Glutamatergic neuron (in vitro differentiated cells): Measurements from ENCODE around the gene ZAR1L. TPM values are rescaled to one million over a fixed set of nuclear protein-coding genes. Genes with fewer than 3 reads are reported as not detected.

ENCODE experiments used
- DNase-seq: peaks from one replicate; pipeline ENCODE4 v3.0.0; 2022
- H3K27ac Mint-ChIP-seq: one replicate; pipeline ENCODE4 v1.8.0; 2020; ENCODE audit warnings: mild to moderate bottlenecking, mixed read lengths, inconsistent platforms; ENCODE audit not compliant: unreplicated experiment
- H3K27me3 Mint-ChIP-seq: one replicate; pipeline ENCODE4 v1.8.0; 2020; ENCODE audit warnings: mild to moderate bottlenecking, moderate library complexity, mixed read lengths, inconsistent platforms; ENCODE audit not compliant: unreplicated experiment
- H3K36me3 Mint-ChIP-seq: one replicate; pipeline ENCODE4 v1.8.0; 2020; ENCODE audit warnings: mild to moderate bottlenecking, mixed read lengths, inconsistent platforms; ENCODE audit not compliant: unreplicated experiment
- H3K4me1 Mint-ChIP-seq: one replicate; pipeline ENCODE4 v1.8.0; 2020; ENCODE audit warnings: mild to moderate bottlenecking, low read depth, mixed read lengths, inconsistent platforms; ENCODE audit not compliant: unreplicated experiment
- H3K4me3 Mint-ChIP-seq: one replicate; pipeline ENCODE4 v1.8.0; 2020; ENCODE audit warnings: mild to moderate bottlenecking, mixed read lengths, inconsistent platforms; ENCODE audit not compliant: unreplicated experiment
- H3K9me3 Mint-ChIP-seq: one replicate; pipeline ENCODE4 v1.8.0; 2020; ENCODE audit warnings: mild to moderate bottlenecking, moderate library complexity, mixed read lengths, inconsistent platforms; ENCODE audit not compliant: unreplicated experiment
- total RNA-seq: library from RNA; stranded (reverse); fragmentation: NEBNext Ultra II Directional; extraction: Animal tissue kit (Norgen Biotek cat#: 25700); gene quantifications from one replicate; pipeline ENCODE4 v1.2.1, GENCODE V29; 2021; ENCODE audit not compliant: unreplicated experiment
- TF ChIP-seq, protein P1 (sequence below): fragments of 200-600 bp; sonication (generic); IDR thresholded peaks from one replicate; pipeline ENCODE4 v1.5.0; 2021; ENCODE audit not compliant: partially characterized antibody, unreplicated experiment

The ZAR1L gene
- total RNA-seq, 1 donor from 2014 or later: not detected

DNA sequence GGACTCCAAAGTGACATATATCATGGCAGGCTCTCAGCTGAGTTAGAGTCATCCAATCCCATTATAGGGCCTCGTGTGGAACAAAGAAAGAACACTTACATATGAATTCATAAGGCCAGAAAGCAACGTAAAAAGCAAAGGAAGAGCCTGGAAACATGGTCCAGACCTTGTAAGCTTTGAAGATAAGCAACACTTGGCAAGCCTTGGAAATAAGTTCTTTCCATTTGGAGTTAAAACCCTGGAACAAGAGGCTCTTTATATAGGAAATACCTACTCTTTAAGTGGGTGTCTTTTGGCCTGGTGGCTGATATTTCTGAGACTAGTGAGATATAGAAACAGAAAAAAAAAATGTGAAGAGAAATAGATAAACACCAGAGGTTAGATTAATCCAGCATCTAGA, 49.4 kb downstream of the ZAR1L start:
- DNase-seq: no peak
- Mint-ChIP-seq H3K36me3 (peaks cover 8% of the 10 kb centered on the region), H3K4me1 (no peaks in the 10 kb centered on the region), H3K9me3 (no peaks in the 10 kb centered on the region), H3K27ac (no peak overlapping the region), H3K27me3 (no peaks in the 10 kb centered on the region), H3K4me3 (no peak overlapping the region)
- TF ChIP-seq, protein P1, sequence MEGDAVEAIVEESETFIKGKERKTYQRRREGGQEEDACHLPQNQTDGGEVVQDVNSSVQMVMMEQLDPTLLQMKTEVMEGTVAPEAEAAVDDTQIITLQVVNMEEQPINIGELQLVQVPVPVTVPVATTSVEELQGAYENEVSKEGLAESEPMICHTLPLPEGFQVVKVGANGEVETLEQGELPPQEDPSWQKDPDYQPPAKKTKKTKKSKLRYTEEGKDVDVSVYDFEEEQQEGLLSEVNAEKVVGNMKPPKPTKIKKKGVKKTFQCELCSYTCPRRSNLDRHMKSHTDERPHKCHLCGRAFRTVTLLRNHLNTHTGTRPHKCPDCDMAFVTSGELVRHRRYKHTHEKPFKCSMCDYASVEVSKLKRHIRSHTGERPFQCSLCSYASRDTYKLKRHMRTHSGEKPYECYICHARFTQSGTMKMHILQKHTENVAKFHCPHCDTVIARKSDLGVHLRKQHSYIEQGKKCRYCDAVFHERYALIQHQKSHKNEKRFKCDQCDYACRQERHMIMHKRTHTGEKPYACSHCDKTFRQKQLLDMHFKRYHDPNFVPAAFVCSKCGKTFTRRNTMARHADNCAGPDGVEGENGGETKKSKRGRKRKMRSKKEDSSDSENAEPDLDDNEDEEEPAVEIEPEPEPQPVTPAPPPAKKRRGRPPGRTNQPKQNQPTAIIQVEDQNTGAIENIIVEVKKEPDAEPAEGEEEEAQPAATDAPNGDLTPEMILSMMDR: no peak

DNA sequence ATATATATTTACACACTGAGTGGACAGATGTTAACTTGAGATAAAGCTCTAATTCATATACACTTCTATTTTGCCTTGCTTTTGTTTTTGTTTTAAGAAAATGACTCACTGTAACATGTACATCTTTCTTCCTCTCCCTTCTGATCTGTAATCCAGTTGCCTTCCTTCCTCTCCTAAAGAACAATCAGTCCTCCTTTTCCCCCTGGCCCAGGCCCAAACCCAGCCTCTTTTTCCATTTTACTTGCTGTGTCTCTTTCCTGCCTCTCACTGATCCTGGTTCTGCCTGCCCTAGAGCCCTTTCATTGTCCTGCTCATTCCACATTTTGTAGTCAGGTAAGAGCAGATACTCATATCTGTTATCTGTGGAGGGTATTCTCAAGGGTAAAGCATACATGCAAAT, 50.8 kb downstream of the ZAR1L start:
- H3K27ac Mint-ChIP-seq: no peak overlapping the region
- no peaks in the 10 kb centered on the region for H3K9me3 Mint-ChIP-seq
- no peak for DNase-seq
- H3K4me3 Mint-ChIP-seq: no peak overlapping the region
- peaks cover 8% of the 10 kb centered on the region for H3K36me3 Mint-ChIP-seq
- no peaks in the 10 kb centered on the region for H3K27me3 Mint-ChIP-seq
- TF ChIP-seq, protein P1: no peak
- no peaks in the 10 kb centered on the region for H3K4me1 Mint-ChIP-seq

DNA sequence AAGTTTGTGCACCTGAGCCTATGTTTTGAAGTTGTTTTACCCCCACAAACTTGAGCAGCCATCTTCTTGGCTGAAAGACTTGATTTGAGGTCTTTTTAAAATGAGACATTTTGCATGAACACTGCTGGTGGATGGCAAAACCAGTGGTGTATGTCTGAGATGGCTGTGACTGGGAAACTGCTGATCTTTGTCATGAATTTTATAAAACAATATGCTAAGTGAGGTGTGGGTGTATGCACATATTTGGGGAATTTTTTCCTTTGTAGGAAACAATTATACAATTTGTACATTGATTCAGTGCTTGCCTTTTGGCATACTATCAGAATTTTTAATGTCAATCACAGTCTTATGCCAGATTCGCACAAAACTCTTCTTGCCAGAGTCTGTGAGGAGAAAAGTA, 52.5 kb downstream of the ZAR1L start:
- Mint-ChIP-seq H3K36me3 (peaks cover 4% of the 10 kb centered on the region), H3K27me3 (no peaks in the 10 kb centered on the region), H3K27ac (no peak overlapping the region), H3K4me3 (no peak overlapping the region), H3K9me3 (no peaks in the 10 kb centered on the region), H3K4me1 (no peaks in the 10 kb centered on the region)
- no peak for DNase-seq
- TF ChIP-seq, protein P1: no peak

DNA sequence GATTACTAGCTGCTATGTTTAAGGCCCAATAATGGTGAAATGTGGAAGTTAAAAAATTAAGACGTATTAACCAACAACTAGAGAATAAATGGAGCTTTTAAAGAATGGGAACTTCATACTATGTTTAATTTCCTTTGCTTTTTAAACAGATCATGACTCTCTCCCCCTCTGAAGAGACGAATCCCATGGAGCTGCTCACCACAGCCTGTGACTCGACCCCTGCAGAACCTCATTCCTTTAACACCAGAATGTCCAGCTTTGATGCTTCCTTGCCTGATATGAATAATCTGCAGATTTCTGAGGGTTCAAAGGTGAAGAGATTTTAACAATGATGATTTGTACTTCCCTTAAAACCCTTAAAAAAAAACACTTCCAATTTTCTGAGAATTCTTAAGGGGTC, 53.0 kb downstream of the ZAR1L start:
- H3K27me3 Mint-ChIP-seq: no peaks in the 10 kb centered on the region
- peaks cover 4% of the 10 kb centered on the region for H3K36me3 Mint-ChIP-seq
- TF ChIP-seq, protein P1: no peak
- H3K4me3 Mint-ChIP-seq: no peak overlapping the region
- H3K27ac Mint-ChIP-seq: no peak overlapping the region
- H3K4me1 Mint-ChIP-seq: no peaks in the 10 kb centered on the region
- no peak for DNase-seq
- H3K9me3 Mint-ChIP-seq: no peaks in the 10 kb centered on the region

DNA sequence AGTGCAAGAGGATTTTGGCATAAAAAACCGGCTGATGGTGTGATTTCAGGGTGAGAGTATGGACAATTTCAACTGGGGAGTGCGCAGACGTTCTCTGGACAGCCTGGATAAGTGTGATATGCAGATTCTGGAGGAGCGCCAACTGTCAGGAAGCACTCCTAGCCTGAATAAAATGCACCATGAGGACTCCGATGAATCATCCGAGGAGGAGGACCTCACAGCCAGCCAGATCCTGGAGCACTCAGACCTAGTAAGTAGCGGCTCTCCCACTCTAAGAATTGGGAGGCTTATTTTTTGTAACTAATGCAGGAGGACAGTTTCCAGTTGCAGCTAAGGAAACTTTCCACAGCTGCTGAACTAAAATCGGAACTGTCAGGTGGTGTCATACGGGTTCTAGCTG, 53.6 kb downstream of the ZAR1L start:
- DNase-seq: no peak
- TF ChIP-seq, protein P1: no peak

More for the DNA sequence above, 53.6 kb downstream of the ZAR1L start:
- Mint-ChIP-seq H3K27ac (no peak overlapping the region), H3K4me3 (no peak overlapping the region), H3K36me3 (peaks cover 4% of the 10 kb centered on the region), H3K27me3 (no peaks in the 10 kb centered on the region), H3K4me1 (no peaks in the 10 kb centered on the region), H3K9me3 (no peaks in the 10 kb centered on the region)
